GM19238 (cell line): ENCODE data around the gene ASB13.
"Not testable (repeated sequence)": the region's sequence is repeated elsewhere in the genome, so short reads cannot be mapped to it uniquely, and the experiment has no call there.

ENCODE experiments used
- DNase-seq: peaks from one replicate; pipeline ENCODE4 v3.0.0; 2011; ENCODE audit warnings: low spot score; ENCODE audit not compliant: insufficient read length

ASB13 gene

DNA sequence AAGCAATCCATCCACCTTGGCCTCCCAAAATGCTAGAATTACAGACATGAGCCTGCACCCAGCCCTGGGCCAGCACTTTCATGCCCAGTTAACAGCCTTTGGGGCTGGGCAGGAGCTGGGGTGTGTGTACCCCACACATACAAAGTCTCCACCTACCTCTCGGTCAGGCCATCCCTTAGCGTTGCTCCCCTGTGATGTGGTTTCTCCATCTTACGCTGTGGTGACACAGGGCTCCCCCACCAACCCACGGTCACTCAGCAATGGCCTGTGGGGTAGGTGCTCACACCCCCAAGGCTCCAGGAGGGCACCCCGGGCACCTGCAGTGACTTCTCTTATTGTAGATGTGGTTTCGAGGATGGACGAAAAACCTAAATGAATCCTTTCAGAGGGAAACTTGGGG is 58.8 kb downstream of the ASB13 start:
- no peak for DNase-seq

DNA sequence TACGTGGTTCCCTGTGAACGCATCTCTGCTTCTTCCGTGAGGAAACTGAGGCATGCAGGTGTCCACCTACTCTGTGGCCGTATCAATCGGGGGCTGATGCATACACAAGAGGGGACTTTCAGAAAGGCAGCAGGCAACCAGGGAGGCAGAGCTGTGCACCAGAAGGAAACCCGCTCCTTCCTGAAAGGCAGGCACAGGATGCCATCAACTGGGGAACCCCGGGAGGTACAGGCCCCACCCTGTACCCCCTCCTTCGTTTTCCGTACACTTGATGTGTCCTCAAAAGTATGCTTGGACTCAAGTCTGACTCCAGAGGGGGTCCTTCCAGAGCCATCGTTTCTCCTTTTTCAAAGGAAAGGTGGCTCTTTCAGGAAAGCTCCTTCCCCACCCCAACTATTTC is 59.5 kb downstream of the ASB13 start:
- DNase-seq = no peak

DNA sequence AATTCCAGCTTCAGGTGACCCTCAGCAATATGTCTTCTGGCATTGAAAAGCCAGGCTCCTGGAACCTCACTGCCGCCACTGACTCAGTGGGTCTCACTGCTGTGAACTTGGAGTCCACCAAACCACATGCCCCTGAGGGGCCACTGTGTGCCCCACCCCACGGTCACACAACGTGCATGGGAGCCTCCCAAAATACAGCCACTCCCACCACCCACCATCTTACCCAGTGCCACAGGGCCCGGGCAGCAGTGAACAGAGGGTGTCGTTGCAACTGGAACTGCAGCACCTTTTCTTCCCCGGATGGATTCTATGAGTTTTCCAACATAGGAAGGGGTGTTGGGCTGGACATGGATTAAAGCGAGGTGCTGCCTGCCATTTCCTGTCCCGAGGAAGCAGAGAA is 60.1 kb downstream of the ASB13 start:
- no peak for DNase-seq

DNA sequence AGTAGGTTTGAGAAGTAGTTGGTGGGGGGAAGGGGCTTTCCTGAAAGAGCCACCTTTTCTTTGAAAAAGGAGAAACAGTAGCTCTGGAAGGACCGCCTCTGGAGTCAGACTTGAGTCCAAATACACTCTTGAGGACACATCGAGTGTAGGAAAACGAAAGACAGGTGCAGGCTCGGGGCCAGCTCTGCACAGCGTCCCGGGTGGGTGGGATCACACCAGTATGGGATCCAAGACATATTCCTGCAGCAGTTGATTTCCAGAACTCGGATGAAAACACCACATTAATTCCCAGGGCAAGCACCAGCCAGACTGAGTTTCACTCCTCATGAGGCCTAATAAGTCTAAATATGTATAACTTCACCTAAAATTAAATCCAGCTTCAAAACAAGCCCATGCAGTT is 61.4 kb downstream of the ASB13 start:
- DNase-seq = no peak

DNA sequence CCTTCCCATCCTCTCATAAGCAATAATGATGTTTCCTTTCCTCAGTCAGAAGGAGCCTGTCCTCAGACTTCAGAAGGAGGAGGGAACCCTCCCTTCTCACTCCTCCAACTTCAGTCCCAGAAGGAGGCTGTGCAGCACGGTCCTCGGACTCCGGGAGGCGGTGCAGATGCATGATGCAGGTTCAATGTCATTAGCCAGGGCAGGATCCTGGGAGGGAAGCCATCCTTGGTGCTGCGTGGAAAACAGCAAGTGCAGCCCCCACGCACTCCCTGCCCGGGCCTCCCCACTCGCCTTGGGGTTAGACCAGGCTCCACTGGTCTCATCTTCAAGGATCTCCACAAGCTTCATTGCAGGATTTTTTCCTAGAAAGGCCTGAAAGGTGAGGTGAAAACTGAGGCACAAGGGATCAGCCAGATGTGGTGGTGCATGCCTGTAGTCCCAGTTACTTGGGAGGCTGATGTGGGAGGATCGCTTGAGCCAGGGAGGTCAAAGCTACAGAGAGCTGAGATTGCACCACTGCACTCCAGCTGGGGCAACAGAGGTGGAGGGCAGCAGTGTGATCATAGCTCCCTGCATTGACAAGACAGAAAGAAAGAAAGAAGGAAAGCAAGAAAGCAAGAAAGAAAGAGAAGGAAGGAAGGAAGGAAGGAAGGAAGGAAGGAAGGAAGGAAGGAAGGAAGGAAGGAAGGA is 62.0 kb downstream of the ASB13 start:
- no peak for DNase-seq

DNA sequence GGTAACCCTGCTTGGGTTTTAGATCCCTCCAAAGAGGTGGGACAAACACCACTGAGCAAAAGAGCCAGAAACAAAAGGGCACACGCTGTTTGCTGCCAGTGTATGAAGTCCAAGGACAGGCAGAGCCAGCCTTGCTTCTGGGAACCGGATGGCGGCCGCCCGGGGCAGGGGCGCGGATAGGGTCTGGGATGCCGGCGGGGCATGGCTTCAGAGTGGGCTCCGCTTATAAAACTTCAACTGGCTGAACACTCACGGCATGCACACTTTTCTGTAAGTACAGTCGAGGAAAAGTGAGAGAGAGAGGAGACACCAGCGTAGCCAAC is 62.6 kb downstream of the ASB13 start:
- no peak for DNase-seq

DNA sequence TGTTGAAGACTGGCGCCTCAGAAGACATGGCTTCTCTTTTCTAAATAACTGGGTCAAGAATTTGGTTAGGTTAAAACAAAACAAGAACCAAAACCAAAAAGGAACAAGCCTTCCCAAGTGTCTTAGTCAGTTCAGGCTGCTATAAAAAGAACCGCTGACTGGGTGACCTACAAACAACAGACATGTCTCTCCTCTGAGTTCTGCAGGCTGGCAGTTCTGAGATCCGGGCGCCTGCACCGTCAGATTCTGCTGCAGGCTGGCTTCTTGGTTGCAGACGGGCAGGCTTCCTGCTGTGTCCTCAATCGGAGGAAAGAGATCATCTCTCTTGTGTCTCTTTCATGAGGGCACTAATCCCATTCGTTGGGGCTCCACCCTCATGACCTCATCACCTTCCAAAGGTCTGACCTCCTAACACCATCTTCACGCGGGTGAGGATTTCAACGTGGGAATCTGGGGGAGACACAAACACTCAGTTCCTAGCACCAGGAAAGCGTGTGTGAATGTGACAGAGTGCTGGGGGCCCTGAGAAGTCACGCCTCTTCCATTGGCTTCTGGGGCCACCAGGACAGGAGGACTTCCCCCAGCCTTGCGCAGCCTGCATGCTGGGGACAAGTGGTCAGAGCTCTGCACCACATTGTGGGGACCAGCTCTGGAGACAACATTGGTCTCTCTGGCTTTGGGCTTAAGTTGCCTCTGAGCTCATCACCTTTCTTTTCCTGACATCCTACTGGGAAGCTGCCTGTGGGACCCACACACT is 63.1 kb downstream of the ASB13 start:
- DNase-seq = no peak

DNA sequence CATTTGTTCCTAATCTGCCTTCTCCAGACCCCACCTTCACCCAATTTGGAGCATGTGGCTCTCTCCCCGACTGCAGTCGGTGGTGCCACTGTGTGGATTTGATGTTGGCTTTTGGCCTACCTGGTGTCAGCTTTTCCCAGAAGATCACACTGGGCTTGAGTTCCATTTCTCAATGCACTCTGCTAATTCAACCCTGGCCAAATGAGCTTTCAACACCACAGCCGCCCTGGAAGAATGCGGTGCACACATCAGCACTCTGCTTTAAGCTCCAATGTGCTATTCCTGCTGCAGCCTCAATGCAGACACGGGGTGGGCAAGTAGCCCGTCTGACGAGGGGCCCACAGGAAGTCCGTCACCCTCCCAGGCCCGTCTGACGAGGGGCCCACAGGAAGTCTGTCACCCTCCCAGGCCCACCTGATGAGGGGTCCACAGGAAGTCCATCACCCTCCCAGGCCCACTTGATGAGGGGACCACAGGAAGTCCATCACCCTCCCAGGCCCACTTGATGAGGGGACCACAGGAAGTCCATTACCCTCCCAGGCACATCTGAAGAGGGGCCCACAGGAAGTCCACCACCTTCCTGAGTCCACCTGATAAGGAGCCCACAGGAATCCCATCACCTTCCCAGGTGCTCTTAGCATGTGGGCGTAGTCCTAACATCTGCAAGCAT is 64.4 kb downstream of the ASB13 start:
- no peak for DNase-seq

DNA sequence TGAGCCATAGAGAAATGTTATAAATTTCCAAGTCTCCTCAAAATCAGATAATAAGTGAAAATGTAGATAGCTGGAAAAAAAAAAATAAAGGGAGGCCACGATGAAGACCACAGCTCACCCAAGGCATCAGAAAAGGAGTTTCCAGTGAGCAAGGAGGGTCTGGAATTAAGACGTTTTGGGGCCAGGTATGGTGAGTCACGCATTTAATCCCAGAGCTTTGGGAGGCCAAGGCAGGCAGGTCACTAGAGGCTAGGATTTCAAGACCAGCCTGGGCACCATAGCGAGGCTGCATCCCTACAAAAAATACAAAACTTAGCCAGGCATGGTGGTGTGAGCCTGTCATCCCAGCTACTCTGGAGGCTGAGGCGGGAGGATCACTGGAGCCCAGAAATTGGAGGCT is 65.5 kb downstream of the ASB13 start:
- DNase-seq = no peak

DNA sequence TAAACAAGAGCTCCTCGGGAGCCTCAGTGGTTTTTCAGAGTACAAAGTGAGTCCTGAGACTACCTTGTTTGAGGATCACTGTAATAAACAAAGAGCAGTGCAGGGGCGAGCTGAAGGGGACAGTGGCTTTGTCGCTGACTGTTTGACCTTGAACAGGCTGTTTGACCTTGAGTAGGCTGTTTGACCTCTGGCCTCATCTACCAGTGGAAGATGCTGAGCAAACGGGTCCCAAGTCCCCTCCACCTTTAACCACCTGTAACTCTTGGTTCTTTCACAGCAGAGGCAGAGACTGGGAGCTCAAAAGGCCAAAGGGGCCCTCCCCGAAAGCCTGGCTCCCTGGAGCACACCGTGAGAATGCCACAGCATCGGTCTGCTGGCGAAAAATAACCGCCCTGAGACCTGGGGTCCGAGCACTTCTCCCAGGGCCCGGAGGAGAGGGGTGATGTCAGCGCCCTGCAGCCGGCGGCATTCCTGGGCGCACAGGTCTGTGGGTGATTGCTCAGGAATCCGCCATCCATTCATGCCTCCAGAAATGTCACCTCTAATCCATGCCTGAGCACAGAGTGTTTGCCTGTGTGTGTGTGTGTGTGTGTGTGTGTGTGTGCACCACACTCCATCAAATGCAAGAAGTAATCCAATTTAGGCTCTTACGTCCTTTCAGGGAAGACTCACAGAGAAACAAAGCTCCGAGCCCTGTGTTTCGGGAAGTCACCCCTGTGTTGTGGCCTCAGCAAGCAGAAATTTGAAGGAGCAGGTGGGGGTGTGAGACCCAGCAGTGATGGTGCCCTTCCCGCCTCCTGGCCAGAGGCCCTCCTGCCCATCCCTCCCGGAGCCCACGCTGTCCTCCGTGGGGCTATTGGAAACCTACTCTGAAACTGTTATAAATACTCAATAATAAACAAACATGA is 66.5 kb downstream of the ASB13 start:
- no peak for DNase-seq

DNA sequence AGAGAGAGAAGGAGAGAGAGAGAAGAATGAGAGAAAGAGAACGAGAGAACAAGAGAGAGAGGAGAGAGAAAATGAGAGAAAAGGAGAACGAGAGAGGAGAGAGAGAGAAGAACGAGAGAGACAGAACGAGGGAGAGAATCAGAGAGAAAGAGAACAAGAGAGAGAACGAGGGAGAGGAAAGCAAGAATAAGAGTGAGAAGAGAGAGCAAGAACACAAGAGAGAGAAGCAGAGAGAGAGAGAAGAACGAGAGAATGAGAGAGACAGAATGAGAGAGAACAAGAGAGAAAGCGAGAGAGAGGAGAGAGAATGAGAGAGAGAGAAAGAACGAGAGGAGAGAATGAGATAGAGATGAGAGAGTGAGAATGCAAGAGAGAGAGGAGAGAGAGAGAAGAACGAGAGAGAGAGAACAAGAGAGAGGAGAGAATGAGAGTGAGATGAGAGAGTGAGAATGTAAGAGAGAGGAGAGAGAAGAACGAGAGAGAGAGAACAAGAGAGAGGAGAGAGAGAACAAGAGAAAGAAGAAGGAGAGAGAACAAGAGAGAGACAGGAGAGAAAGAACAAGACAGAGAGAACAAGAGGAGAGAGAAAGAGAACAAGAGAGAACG is 68.2 kb downstream of the ASB13 start:
- DNase-seq = no peak

DNA sequence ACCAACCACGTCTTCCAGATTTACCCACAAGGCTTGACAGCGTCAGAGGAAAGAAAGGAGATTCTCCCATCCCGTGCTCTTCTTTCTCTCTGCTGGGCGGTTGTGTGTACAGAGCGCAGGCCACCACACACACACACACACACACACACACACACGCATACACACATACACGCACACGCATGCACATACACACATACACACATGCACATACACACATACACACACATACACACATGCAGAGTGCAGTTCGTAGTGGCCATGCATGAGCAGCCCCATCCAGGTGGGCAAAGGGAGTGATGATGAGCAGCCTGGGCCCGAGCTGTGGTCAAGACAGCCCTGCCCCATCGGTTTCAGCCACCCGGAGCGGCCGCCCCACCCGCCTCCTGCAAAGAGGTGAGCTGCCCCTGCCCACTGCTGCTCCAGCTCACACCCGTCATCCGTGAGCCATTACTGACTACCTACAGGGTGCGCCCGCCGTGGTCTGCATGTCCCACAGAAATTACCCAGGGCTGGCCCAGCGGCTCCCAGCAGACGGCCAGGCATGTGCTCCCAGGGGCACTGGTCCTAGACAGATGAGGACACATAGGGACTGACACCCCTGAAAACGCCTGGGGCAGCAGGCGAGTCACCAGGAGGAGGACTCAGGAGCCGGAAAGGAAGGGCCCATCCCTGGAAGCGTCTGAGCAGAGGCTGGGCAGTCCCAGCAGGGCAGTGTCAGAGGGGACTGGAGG is 69.6 kb downstream of the ASB13 start:
- DNase-seq = no peak

DNA sequence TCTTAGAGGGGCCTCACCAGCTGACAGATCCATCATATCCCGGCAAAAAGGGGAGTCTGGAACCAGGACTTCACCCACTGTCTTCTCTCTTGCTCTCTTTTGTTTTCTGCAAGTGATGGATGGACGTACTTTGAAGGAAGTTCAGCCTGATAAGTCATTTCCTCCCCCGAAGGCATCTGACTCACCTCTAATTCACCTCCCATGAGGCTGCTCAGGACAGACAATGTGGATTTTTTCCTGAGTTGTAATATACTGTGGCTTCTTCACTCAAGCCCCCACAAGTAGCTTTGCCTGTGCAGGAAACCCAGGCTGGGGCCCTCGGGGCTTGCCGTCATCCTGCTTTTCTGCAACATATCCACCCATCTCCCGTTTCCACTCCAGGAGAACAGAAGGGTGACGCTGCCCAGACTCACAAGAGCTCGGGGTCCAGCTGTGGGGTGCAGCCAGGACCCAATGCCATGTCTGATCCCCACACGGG is 70.4 kb downstream of the ASB13 start:
- DNase-seq = no peak

DNA sequence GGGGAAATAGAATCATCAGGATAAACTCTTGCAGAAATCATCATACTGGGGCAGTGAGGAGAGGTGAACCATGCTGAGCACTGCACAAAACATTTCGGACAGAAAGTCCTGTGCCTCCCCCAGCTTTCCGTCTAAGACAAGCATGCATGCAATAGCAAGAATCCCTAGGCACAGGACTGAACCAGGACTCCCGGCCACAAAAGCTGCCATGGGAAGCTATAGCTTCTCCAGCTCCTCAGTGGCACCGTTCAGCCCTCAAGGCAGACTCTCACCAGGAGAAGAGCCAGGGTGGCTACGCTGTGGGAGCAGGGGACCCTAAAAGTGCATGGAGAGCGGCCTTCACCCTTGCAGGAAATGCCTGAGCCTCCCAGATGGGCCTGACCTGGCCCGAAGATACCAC is 70.8 kb downstream of the ASB13 start:
- DNase-seq = no peak

DNA sequence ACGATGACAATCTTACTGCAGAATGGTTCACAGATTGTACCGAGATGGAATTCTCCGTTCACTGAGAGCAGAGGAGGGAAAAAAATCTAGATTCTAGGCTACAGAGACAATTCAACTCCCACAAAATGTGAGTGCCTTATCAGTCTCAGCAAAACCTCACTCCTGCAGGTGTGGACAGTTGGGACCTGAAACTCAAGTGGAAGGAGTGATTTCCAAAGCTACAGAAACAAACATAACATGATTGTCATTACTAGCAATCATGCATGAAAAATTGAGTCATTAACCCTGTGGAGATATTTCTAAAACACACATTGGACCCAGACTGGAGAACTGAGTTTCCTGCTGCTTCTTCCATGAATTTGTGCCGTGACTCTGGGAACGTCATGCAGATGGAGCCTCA is 71.3 kb downstream of the ASB13 start:
- DNase-seq = no peak

DNA sequence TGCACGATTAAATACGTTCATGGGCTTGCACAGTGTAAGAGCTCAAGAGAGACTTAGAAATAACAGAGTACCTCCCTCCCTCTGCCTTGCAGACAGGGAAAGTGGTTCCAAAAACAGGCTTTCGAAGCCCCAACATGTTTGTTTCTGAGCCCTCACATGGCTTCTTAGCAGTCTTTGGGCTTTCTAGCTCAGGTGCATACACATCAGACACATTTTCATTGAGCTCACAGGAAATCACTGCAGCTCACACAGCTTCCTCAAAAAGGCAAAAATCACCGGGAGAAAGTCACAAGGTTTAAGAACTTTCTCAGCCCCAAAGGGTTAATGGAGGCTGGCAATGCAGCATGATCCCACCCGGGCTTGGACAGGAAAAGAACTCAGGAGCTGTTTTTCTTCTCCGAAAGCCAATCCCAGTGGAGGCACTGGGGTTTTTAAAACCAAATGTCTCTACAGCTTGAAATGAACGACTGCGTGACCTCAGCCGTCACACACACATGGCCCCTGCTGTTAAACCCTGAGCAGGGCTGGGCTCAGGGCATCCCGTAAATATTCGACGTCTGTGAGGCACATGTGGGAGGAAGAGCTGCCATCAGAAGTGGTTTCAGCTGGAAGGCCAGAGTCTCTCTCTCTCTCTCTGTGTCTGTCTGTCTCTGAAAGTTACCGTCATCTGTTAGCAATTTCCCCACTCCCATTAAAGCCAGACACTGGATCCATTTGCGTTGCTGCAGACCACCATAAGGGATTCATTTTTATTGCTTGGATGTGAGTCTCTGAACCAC is 71.9 kb downstream of the ASB13 start:
- no peak for DNase-seq

DNA sequence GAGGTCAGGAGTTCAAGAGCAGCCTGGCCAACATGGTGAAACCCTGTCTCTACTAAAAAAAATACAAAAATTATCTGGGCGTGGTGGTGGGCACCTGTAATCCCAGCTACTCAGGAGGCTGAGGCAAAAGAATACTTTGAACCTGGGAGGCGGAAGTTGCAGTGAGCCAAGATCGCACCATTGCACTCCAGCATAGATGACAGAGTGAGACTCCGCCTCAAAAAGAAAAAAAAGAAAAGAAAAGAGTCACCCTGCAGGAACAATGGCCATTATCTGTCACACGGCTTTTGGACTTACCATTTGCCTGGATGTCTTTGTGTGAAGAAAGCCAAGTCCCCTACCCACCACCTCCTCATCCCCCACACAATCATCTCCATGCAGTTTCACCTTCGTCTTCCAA is 73.0 kb downstream of the ASB13 start:
- DNase-seq = not testable (repeated sequence)

DNA sequence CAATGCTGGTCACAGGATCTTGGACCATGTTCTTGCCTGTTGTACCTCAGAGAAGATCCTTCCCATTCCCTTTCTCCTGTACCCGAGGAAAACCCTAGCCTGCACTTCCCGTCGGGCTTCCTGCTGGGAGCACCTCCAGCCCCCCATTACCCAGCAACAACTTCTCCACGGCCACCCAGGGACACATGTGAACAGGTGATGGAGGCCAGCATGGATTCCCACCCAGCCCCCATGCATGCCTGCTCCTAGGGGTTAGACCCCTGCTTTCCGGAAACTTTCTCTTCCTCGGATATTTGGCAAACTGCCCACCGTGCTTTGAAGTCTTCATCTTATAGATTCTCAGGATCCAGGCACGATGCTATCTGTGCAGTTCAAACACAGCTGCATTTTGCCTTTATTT is 74.3 kb downstream of the ASB13 start:
- DNase-seq = no peak

DNA sequence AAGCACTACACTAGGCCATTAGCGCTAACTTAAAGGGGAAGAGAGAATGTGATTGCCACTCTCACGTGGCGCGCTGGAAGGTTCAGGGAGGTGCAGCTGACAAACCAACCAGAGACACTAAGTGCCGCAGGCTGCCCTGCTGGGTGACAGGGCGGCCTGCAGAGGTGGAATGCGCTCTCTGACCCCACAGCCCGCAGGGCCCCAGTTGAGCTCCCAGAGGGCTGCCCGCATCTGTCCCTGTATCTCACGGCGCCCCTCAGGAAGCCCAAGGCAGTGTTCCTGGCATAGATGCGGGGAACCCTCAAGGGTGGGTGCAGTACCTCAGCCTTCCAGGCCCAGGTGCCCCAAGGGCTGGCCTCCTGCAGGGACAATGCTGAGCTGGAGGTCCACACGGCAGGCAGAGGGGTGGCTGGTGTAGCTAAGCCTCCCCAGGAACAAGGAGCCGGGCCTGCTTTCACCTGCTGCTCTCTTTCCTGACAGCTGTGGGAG is 75.0 kb downstream of the ASB13 start:
- DNase-seq = no peak

DNA sequence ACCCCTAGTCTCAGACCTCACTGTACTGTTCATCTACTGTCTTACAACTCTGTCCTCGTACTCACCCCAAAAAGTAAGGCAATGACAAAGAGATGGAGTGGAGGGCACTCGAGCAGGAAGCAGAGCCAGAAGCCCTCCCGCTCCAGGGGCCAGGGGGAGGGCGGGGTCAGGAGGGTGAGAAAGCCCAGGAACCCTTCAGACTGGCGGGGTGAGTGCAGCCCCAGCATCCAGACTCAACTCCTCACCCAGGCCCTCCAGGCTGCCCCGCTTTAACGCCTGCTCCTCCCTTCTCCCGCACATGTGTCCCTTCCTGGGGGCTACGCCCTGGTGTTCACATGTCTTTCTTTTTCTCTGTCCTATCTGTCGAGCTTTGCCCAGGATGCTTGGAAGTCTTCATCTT is 75.6 kb downstream of the ASB13 start:
- DNase-seq = no peak
